HepG2 (cell line): ENCODE measurements around the gene BCAR3. TPM values are rescaled to one million over a fixed set of nuclear protein-coding genes. Genes with fewer than 3 reads are reported as not detected.

Source experiments
- ATAC-seq: fragments of 200-7000 bp; cut with Tn5 transposase; 3 replicates; pipeline ENCODE4 v1.9.1; 2020; ENCODE audit warnings: mild to moderate bottlenecking, moderate library complexity
- BruUV-seq: library from RNA; stranded (reverse); fragments of 400-500 nt; replicated peaks from 2 replicates; lab custom pipeline; 2021; lab: Mats Ljungman, UMichigan
- CTCF ChIA-PET: fragments of 300-600 bp; formaldehyde crosslinking; extraction: SDS; loops from one replicate; lab custom pipeline; 2021; ENCODE audit warnings: low total read pairs, inconsistent platforms, low intra/inter-chr PET ratio; lab: Yijun Ruan, JAX
- POLR2A ChIA-PET: fragments of 350-600 bp; sonication (Branson Sonifier 250); formaldehyde crosslinking; loops from one replicate; lab custom pipeline; 2020; ENCODE audit warnings: antibody characterized with exemption, inconsistent platforms; lab: Yijun Ruan, JAX
- DNase-seq: peaks from one replicate; pipeline ENCODE4 v3.0.0-alpha.2; 2015; ENCODE audit warnings: low spot score
- FAIRE-seq: peaks from 3 replicates; lab custom pipeline; 2011; peaks lifted over from hg19 to GRCh38; lab: Jason Lieb, UNC
- H2AFZ ChIP-seq: one replicate; pipeline ENCODE4 v1.6.1; 2011; ENCODE audit warnings: low read length, inconsistent platforms
- H3K27ac ChIP-seq: fragments of 300-600 bp; 3 replicates; pipeline ENCODE4 v1.8.0; 2011; ENCODE audit warnings: mixed run types, mild to moderate bottlenecking, mixed read lengths, low read length, inconsistent platforms; ENCODE audit not compliant: insufficient read depth; ENCODE audit errors: extremely low read length
- H3K27me3 ChIP-seq, 2 experiments: fragments of 200-600 bp in 1 of 2; 2 replicates in 1 of 2; 3 replicates in 1 of 2; pipeline versions ENCODE4 v1.6.0 to v1.8.0; 2011; ENCODE audit warnings: low read length in 2 of 2, mild to moderate bottlenecking in 2 of 2, moderate library complexity in 2 of 2, inconsistent platforms in 1 of 2; ENCODE audit not compliant: insufficient read depth in 2 of 2, control insufficient read depth in 1 of 2
- H3K36me3 ChIP-seq, 2 experiments: fragments of 200-600 bp in 1 of 2; replicated peaks in 1 of 2; 2 replicates in 1 of 2; 3 replicates in 1 of 2; pipeline versions ENCODE4 v1.5.1 to v1.8.0; 2011; ENCODE audit warnings: low read length in 2 of 2, inconsistent platforms in 1 of 2; ENCODE audit not compliant: insufficient read depth in 2 of 2, control insufficient read depth in 1 of 2
- H3K4me1 ChIP-seq: 2 replicates; pipeline ENCODE4 v1.5.1; 2012; ENCODE audit warnings: low read length, inconsistent platforms; ENCODE audit not compliant: insufficient read depth
- H3K4me2 ChIP-seq: 2 replicates; pipeline ENCODE4 v1.6.0; 2011; ENCODE audit warnings: low read depth, low read length, inconsistent platforms
- H3K4me3 ChIP-seq, 3 experiments: fragments of 200-600 bp in 1 of 3; sonication (generic), shearing (Covaris generic) in 1 of 3; replicated peaks in 1 of 3; 2 replicates each; pipeline ENCODE4 v1.5.1; 2011 to 2016; ENCODE audit warnings: low read length in 3 of 3, inconsistent platforms in 2 of 3, low read depth in 2 of 3, mild to moderate bottlenecking in 2 of 3, control low read depth in 1 of 3, mixed read lengths in 1 of 3; ENCODE audit not compliant: insufficient read depth in 1 of 3
- H3K79me2 ChIP-seq: one replicate; pipeline ENCODE4 v1.6.1; 2011; ENCODE audit warnings: low read length, inconsistent platforms; ENCODE audit not compliant: insufficient read depth
- H3K9ac ChIP-seq: 2 replicates; pipeline ENCODE4 v1.6.0; 2011; ENCODE audit warnings: mild to moderate bottlenecking, low read depth, low read length, inconsistent platforms; ENCODE audit not compliant: insufficient read depth
- H3K9me3 ChIP-seq: 2 replicates; pipeline ENCODE4 v1.5.1; 2012; ENCODE audit warnings: mild to moderate bottlenecking, low read length
- H4K20me1 ChIP-seq: 2 replicates; pipeline ENCODE4 v1.6.0; 2011; ENCODE audit warnings: inconsistent platforms, mild to moderate bottlenecking, low read length, moderate library complexity; ENCODE audit not compliant: insufficient read depth
- MED1 ChIP-seq: sonication (generic); formaldehyde crosslinking; IDR thresholded peaks from 2 replicates; pipeline ENCODE4 v1.4.0; 2020; ENCODE audit warnings: missing genetic modification reagents
- MED8 ChIP-seq: sonication (generic); formaldehyde crosslinking; IDR thresholded peaks from 2 replicates; pipeline ENCODE4 v1.8.1; 2023; ENCODE audit warnings: mild to moderate bottlenecking, missing genetic modification reagents; ENCODE audit not compliant: insufficient replicate concordance
- NCOA2 ChIP-seq: sonication (generic); formaldehyde crosslinking; IDR thresholded peaks from 2 replicates; pipeline ENCODE4 v1.8.0; 2022; ENCODE audit warnings: inconsistent platforms
- SRSF1 ChIP-seq: fragments of 200-400 bp; formaldehyde crosslinking; optimal IDR thresholded peaks from 2 replicates; pipeline ENCODE3; 2017; ENCODE audit warnings: mild to moderate bottlenecking, low read depth, low read length, moderate library complexity
- TAF15 ChIP-seq: fragments of 200-400 bp; formaldehyde crosslinking; IDR thresholded peaks from one replicate; pipeline ENCODE4 v1.6.1; 2018; ENCODE audit warnings: mild to moderate bottlenecking, low read depth, low read length; ENCODE audit not compliant: poor library complexity, severe bottlenecking
- ZBTB20 ChIP-seq: sonication (generic); formaldehyde crosslinking; IDR thresholded peaks from 2 replicates; pipeline ENCODE4 v1.8.1; 2023; ENCODE audit warnings: missing genetic modification reagents, low read depth, mild to moderate bottlenecking, borderline replicate concordance
- ZFAT ChIP-seq: sonication (generic); formaldehyde crosslinking; conservative IDR thresholded peaks from 2 replicates; pipeline ENCODE4 v1.8.1; 2023; ENCODE audit warnings: missing genetic modification reagents, inconsistent platforms
- ZNF24 ChIP-seq: fragments of 450-650 bp; IDR thresholded peaks from 2 replicates; pipeline ENCODE4 v1.6.1; 2017; ENCODE audit warnings: antibody characterized with exemption, mild to moderate bottlenecking
- ZNF530 ChIP-seq: sonication (generic); formaldehyde crosslinking; IDR thresholded peaks from 2 replicates; pipeline ENCODE4 v1.5.0; 2020; ENCODE audit warnings: low read depth, mild to moderate bottlenecking, missing genetic modification reagents
- ZNF839 ChIP-seq: sonication (generic); formaldehyde crosslinking; IDR thresholded peaks from 2 replicates; pipeline ENCODE4 v1.4.0; 2020; ENCODE audit warnings: missing genetic modification reagents, mild to moderate bottlenecking, borderline replicate concordance
- WGBS: methylation state at CpG from one replicate; pipeline ENCODE4 v1.1.6; 2017; ENCODE audit warnings: low lambda C conversion rate; 5-methylcytosine and 5-hydroxymethylcytosine counted together
- in situ Hi-C: cut with HindIII; loops from 2 replicates; pipeline ENCODE4 v1.10.0; 2017; ENCODE audit warnings: low pct_unique_long_range_greater_than_20kb; ENCODE audit not compliant: extremely low pct_ligation_motif_present
- intact Hi-C: fragments of 100-400 bp; cut with micrococcal nuclease; formaldehyde crosslinking; loops from one replicate; pipeline ENCODE4 v1.10.0; 2022; ENCODE audit not compliant: unreplicated experiment
- polyA plus RNA-seq, 8 experiments: library from polyadenylated mRNA; depleted of rRNA in 3 of 8; stranded (reverse) in 7 of 8; unstranded in 1 of 8; fragments of >200 nt; fragmentation: Illumina TruSeq in 4 of 8; extraction: Trizol in 4 of 8; gene quantifications; 2 replicates each; pipeline versions ENCODE4 v1.2.1 to v1.2.3, GENCODE V29; 2011 to 2016; ENCODE audit warnings: low read depth in 4 of 8, missing spikeins in 1 of 8, mixed read lengths in 1 of 8; ENCODE audit not compliant: insufficient read depth in 1 of 8
- total RNA-seq, 5 experiments: library from RNA; depleted of rRNA; stranded (reverse); fragments of >200 nt; fragmentation: Illumina TruSeq; extraction: Trizol; gene quantifications; 2 replicates each; pipeline ENCODE4 v1.2.3, GENCODE V29; 2016; ENCODE audit warnings: low read depth in 1 of 5
- TF ChIP-seq, protein P1 (sequence below): sonication (generic); formaldehyde crosslinking; IDR thresholded peaks from 2 replicates; pipeline ENCODE4 v1.8.0; 2022; ENCODE audit warnings: missing genetic modification reagents, mild to moderate bottlenecking, inconsistent platforms, borderline replicate concordance
- TF ChIP-seq, protein P2 (sequence below): sonication (generic); formaldehyde crosslinking; IDR thresholded peaks from 2 replicates; pipeline ENCODE4 v1.4.0; 2020; ENCODE audit warnings: missing genetic modification reagents
- TF ChIP-seq, protein P3 (sequence below): IDR thresholded peaks from 2 replicates; pipeline ENCODE4 v1.6.1; 2016
- TF ChIP-seq, protein P4 (sequence below): sonication (generic); formaldehyde crosslinking; IDR thresholded peaks from 2 replicates; pipeline ENCODE4 v1.5.0; 2020; ENCODE audit warnings: mild to moderate bottlenecking, missing genetic modification reagents, moderate library complexity

Gene BCAR3
- total and polyA plus RNA-seq, 2 of the 13 experiments (the other 11 are each of a cell fraction or from before 2014, with no cell fraction given): 3.6 to 4.8 TPM

DNA sequence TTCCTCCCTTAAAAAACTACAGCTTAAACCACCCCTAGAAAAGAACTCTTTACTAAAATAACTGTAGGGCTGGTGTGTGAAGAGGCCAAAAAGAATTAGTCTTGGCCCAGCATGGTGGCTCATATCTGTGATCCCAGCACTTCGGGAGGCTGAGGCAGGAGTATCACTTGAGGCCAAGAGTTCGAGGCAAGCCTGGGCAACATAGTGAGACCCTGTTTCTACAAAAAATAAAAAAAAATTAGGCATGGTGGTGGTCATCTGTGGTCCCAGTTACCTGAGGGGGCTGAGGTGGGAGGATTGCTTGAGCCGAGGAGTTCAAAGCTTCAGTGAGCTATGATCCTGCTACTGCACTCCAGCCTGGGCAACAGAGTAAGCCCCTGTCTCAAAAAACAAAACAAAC, 44.9 kb downstream of the BCAR3 start:
- no peaks in the 10 kb centered on the region for H3K27me3 ChIP-seq
- H3K79me2 ChIP-seq: no peaks in the 10 kb centered on the region
- no peak for DNase-seq
- no peak overlapping the region for H3K9ac ChIP-seq
- no peak overlapping the region for H2AFZ ChIP-seq
- ChIA-PET POLR2A (no interaction called here), CTCF (no interaction called here)
- FAIRE-seq: no peak
- BruUV-seq: no TSS peak
- peaks cover 0 to 20% of the 10 kb centered on the region in 2 experiments; a peak in 4 of 5 replicates for H3K36me3 ChIP-seq
- H3K27ac ChIP-seq: no peak overlapping the region
- intact Hi-C loops (no loop called here), in situ Hi-C loops (loop anchor here (5.0 kb wide), 1 partner anchor 46 kb away; the partner anchor contains the start of gene BCAR3)
- no peaks in the 10 kb centered on the region for H4K20me1 ChIP-seq
- H3K4me2 ChIP-seq: no peak overlapping the region
- TF ChIP-seq ZFAT (CRISPR knock-in tag): no peak
- TF ChIP-seq, protein P1, sequence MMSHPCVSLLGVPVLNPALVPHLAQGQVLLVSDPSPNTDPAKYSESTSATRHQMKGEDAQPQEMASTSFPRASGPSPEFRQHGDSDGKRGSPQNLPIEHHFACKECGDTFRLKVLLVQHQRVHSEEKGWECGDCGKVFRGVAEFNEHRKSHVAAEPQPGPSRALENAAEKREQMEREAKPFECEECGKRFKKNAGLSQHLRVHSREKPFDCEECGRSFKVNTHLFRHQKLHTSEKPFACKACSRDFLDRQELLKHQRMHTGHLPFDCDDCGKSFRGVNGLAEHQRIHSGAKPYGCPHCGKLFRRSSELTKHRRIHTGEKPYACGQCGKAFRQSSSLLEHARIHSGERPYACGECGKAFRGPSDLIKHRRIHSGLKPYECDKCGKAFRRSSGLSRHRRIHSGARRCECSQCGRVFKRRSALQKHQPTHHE (CRISPR knock-in tag): no peak
- TF ChIP-seq, protein P2, sequence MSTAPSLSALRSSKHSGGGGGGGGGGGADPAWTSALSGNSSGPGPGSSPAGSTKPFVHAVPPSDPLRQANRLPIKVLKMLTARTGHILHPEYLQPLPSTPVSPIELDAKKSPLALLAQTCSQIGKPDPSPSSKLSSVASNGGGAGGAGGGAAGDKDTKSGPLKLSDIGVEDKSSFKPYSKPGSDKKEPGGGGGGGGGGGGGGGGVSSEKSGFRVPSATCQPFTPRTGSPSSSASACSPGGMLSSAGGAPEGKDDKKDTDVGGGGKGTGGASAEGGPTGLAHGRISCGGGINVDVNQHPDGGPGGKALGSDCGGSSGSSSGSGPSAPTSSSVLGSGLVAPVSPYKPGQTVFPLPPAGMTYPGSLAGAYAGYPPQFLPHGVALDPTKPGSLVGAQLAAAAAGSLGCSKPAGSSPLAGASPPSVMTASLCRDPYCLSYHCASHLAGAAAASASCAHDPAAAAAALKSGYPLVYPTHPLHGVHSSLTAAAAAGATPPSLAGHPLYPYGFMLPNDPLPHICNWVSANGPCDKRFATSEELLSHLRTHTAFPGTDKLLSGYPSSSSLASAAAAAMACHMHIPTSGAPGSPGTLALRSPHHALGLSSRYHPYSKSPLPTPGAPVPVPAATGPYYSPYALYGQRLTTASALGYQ (CRISPR knock-in tag): no peak
- TF ChIP-seq, protein P3, sequence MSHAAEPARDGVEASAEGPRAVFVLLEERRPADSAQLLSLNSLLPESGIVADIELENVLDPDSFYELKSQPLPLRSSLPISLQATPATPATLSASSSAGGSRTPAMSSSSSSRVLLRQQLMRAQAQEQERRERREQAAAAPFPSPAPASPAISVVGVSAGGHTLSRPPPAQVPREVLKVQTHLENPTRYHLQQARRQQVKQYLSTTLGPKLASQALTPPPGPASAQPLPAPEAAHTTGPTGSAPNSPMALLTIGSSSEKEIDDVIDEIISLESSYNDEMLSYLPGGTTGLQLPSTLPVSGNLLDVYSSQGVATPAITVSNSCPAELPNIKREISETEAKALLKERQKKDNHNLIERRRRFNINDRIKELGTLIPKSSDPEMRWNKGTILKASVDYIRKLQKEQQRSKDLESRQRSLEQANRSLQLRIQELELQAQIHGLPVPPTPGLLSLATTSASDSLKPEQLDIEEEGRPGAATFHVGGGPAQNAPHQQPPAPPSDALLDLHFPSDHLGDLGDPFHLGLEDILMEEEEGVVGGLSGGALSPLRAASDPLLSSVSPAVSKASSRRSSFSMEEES (CRISPR knock-in tag): no peak
- TF ChIP-seq NCOA2 (CRISPR knock-in tag): no peak
- no peak for TF ChIP-seq ZNF24
- TF ChIP-seq MED8 (CRISPR knock-in tag): no peak
- TF ChIP-seq, protein P4, sequence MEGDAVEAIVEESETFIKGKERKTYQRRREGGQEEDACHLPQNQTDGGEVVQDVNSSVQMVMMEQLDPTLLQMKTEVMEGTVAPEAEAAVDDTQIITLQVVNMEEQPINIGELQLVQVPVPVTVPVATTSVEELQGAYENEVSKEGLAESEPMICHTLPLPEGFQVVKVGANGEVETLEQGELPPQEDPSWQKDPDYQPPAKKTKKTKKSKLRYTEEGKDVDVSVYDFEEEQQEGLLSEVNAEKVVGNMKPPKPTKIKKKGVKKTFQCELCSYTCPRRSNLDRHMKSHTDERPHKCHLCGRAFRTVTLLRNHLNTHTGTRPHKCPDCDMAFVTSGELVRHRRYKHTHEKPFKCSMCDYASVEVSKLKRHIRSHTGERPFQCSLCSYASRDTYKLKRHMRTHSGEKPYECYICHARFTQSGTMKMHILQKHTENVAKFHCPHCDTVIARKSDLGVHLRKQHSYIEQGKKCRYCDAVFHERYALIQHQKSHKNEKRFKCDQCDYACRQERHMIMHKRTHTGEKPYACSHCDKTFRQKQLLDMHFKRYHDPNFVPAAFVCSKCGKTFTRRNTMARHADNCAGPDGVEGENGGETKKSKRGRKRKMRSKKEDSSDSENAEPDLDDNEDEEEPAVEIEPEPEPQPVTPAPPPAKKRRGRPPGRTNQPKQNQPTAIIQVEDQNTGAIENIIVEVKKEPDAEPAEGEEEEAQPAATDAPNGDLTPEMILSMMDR (CRISPR knock-in tag): no peak
- no peak for TF ChIP-seq SRSF1
- no peak for TF ChIP-seq ZBTB20 (CRISPR knock-in tag)
- TF ChIP-seq MED1: no peak
- TF ChIP-seq ZNF839 (CRISPR knock-in tag): no peak
- no peak for TF ChIP-seq TAF15
- TF ChIP-seq ZNF530: no peak
- no peaks in the 10 kb centered on the region for H3K9me3 ChIP-seq
- ATAC-seq: no peak
- no peak overlapping the region for H3K4me3 ChIP-seq
- 96% methylated on average over 3 of the region's 3 CpGs for WGBS
- H3K4me1 ChIP-seq: peaks cover 9% of the 10 kb centered on the region
